ENCODE measurements around the gene PDZRN4. TPM values are rescaled to one million over a fixed set of nuclear protein-coding genes. Genes with fewer than 3 reads are reported as not detected.

Gene PDZRN4
- total and polyA plus RNA-seq, 2 donors (not counting 3 experiments of a cell fraction or from before 2014, with no cell fraction given), result not detected

DNA sequence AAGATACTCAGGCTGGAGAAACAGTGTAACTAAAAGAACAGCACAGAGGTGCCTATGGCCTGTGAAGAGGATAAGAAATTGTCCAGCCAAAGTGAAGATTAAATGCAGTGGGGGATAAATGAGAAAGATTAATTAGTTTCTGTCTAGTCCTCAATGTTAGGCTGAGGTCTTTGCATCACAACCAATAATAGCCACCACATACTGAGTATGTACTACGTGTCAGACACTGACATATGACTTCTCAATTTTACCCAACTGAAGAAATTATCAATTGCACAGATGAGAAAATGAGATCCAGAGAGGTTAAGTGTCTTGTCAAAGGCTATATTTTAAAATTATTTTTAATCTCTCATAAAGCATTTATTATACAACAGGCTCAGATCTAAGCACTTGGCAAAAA, 285.9 kb downstream of the PDZRN4 start:
- Histone ChIP-seq H3K9me1 (replicated peaks; ENCODE audit: control insufficient read depth, extremely low read depth, insufficient read depth, low read length) (no peaks in the 10 kb centered on the region), H4K20me1 (replicated peaks; ENCODE audit: control insufficient read depth, extremely low read depth, insufficient read depth, low read length) (no peaks in the 10 kb centered on the region), H3K27me3 (ENCODE audit: control insufficient read depth in 2 of 2, insufficient read depth in 2 of 2, low read length in 2 of 2) (no peaks in the 10 kb centered on the region), H3K4me2 (ENCODE audit: insufficient read depth, low read length) (no peak overlapping the region), H2AFZ (ENCODE audit: low read depth, low read length) (no peak overlapping the region), H3K9ac (replicated peaks; ENCODE audit: extremely low read depth, insufficient read depth, low read length) (no peak overlapping the region), H3K9me3 (replicated peaks; ENCODE audit: control insufficient read depth, insufficient read depth, low read length) (no peaks in the 10 kb centered on the region), H3K36me3 (ENCODE audit: control insufficient read depth in 2 of 2, extremely low read depth in 1 of 2, insufficient read depth in 2 of 2, low read length in 2 of 2) (no peaks in the 10 kb centered on the region), H3K79me2 (ENCODE audit: control insufficient read depth, insufficient read depth, low read length) (no peaks in the 10 kb centered on the region), H3K4me3 (replicated peaks in 1 of 3; ENCODE audit: insufficient read depth in 1 of 3, low read depth in 1 of 3, low read length in 3 of 3) (no peak overlapping the region), H3K27ac (ENCODE audit: insufficient read depth, low read depth, low read length) (no peak overlapping the region), H3K4me1 (ENCODE audit: control insufficient read depth, extremely low read depth, insufficient read depth, low read length) (no peaks in the 10 kb centered on the region)
- intact Hi-C loops (cut with micrococcal nuclease), result no loop called here
- dilution Hi-C loops (cut with MboI; ENCODE audit: extremely low pct_ligation_motif_present, low sequenced_read_pairs), result no loop called here
- ChIA-PET POLR2A (no interaction called here), CTCF (no interaction called here)
- TF ChIP-seq EZH2 (IDR thresholded peaks at IDR 0.05; ENCODE audit: borderline replicate concordance, low read depth, low read length, severe bottlenecking) (no peak), FOS (IDR thresholded peaks at IDR 0.05; ENCODE audit: borderline replicate concordance, insufficient read depth, low read length) (no peak), GATA2 (IDR thresholded peaks at IDR 0.05; ENCODE audit: insufficient read depth, insufficient read length, low read depth, low read length) (no peak), JUN (IDR thresholded peaks at IDR 0.05; ENCODE audit: borderline replicate concordance, insufficient read depth, insufficient read length, low read depth) (no peak), POLR2A (IDR thresholded peaks at IDR 0.05; ENCODE audit: low read depth, low read length) (no peak), POLR2AphosphoS5 (IDR thresholded peaks at IDR 0.05; ENCODE audit: insufficient read depth, low read depth, low read length) (no peak), MYC (IDR thresholded peaks at IDR 0.05; ENCODE audit: low read depth, low read length) (no peak)
- TF ChIP-seq, protein P1, sequence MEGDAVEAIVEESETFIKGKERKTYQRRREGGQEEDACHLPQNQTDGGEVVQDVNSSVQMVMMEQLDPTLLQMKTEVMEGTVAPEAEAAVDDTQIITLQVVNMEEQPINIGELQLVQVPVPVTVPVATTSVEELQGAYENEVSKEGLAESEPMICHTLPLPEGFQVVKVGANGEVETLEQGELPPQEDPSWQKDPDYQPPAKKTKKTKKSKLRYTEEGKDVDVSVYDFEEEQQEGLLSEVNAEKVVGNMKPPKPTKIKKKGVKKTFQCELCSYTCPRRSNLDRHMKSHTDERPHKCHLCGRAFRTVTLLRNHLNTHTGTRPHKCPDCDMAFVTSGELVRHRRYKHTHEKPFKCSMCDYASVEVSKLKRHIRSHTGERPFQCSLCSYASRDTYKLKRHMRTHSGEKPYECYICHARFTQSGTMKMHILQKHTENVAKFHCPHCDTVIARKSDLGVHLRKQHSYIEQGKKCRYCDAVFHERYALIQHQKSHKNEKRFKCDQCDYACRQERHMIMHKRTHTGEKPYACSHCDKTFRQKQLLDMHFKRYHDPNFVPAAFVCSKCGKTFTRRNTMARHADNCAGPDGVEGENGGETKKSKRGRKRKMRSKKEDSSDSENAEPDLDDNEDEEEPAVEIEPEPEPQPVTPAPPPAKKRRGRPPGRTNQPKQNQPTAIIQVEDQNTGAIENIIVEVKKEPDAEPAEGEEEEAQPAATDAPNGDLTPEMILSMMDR (IDR thresholded peaks at IDR 0.05; ENCODE audit: extremely low read depth in 1 of 2, insufficient read depth in 1 of 2, low read depth in 1 of 2, low read length in 2 of 2), result no peak
- TF ChIP-seq, protein P2, sequence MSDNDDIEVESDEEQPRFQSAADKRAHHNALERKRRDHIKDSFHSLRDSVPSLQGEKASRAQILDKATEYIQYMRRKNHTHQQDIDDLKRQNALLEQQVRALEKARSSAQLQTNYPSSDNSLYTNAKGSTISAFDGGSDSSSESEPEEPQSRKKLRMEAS (IDR thresholded peaks at IDR 0.05; ENCODE audit: insufficient read depth, insufficient read length), result no peak
- no TSS peak for BruUV-seq (replicated peaks)
- FAIRE-seq (no peak), DNase-seq (ENCODE audit: low read depth, low spot score) (no peak)
